GM23338 (cell line): ENCODE results near the gene PRPF39. TPM values are rescaled to one million over a fixed set of nuclear protein-coding genes. Genes with fewer than 3 reads are reported as not detected.

Experiments used
- ATAC-seq: fragments of 200-7000 bp; cut with Tn5 transposase; 3 replicates; pipeline ENCODE4 v1.9.1; 2020
- DNase-seq: peaks from one replicate; pipeline ENCODE4 v3.0.0-alpha.2; 2015; ENCODE audit warnings: low spot score
- H2AFZ ChIP-seq: fragments of 200-600 bp; sonication (generic); 2 replicates; pipeline ENCODE4 v1.8.0; 2016; ENCODE audit warnings: antibody characterized with exemption, mild to moderate bottlenecking, moderate library complexity
- H3F3A ChIP-seq: fragments of 200-600 bp; sonication (generic); replicated peaks from 2 replicates; pipeline ENCODE4 v1.8.0; 2017; ENCODE audit warnings: antibody characterized with exemption, mixed run types, low read depth
- H3K27ac ChIP-seq: fragments of 200-600 bp; sonication (generic); 2 replicates; pipeline ENCODE4 v1.6.1; 2016; ENCODE audit warnings: low read depth
- H3K27me3 ChIP-seq: fragments of 200-600 bp; sonication (generic); 2 replicates; pipeline ENCODE4 v1.8.0; 2016; ENCODE audit warnings: mild to moderate bottlenecking, mixed run types, moderate library complexity; ENCODE audit not compliant: insufficient read depth
- H3K36me3 ChIP-seq: fragments of 200-600 bp; sonication (generic); 2 replicates; pipeline ENCODE4 v1.8.0; 2016; ENCODE audit warnings: mild to moderate bottlenecking; ENCODE audit not compliant: insufficient read depth
- H3K4me1 ChIP-seq: fragments of 200-600 bp; sonication (generic); 2 replicates; pipeline ENCODE4 v1.8.0; 2016; ENCODE audit warnings: mild to moderate bottlenecking, moderate library complexity; ENCODE audit not compliant: insufficient read depth
- H3K4me2 ChIP-seq: fragments of 200-600 bp; sonication (generic); 2 replicates; pipeline ENCODE4 v1.7.1; 2017; ENCODE audit warnings: mixed run types
- H3K4me3 ChIP-seq: fragments of 200-600 bp; sonication (generic); 2 replicates; pipeline ENCODE4 v1.6.1; 2016; ENCODE audit warnings: mixed run types
- H3K79me2 ChIP-seq: fragments of 200-600 bp; sonication (generic); replicated peaks from 2 replicates; pipeline ENCODE4 v1.8.0; 2017; ENCODE audit warnings: mild to moderate bottlenecking; ENCODE audit not compliant: insufficient read depth
- H3K9me2 ChIP-seq: fragments of 200-600 bp; sonication (generic); 2 replicates; pipeline ENCODE4 v1.8.0; 2017; ENCODE audit not compliant: insufficient read depth
- H4K20me1 ChIP-seq: fragments of 200-600 bp; sonication (generic); replicated peaks from 2 replicates; pipeline ENCODE4 v1.8.0; 2017; ENCODE audit warnings: mild to moderate bottlenecking; ENCODE audit not compliant: insufficient read depth
- H3K27ac Mint-ChIP-seq: 2 replicates; pipeline ENCODE4 v1.8.0; 2020; ENCODE audit warnings: inconsistent platforms, mild to moderate bottlenecking, moderate library complexity, mixed read lengths
- H3K27me3 Mint-ChIP-seq: 3 replicates; pipeline ENCODE4 v1.8.0; 2022; ENCODE audit warnings: low read depth, mild to moderate bottlenecking, moderate library complexity, mixed read lengths, inconsistent platforms; ENCODE audit not compliant: insufficient read depth, poor library complexity
- H3K36me3 Mint-ChIP-seq: 3 replicates; pipeline ENCODE4 v1.8.0; 2021; ENCODE audit warnings: low read depth, mild to moderate bottlenecking, inconsistent platforms, moderate library complexity, mixed read lengths
- H3K4me1 Mint-ChIP-seq: 3 replicates; pipeline ENCODE4 v1.8.0; 2020; ENCODE audit warnings: mild to moderate bottlenecking, inconsistent platforms, mixed read lengths
- H3K4me3 Mint-ChIP-seq: 3 replicates; pipeline ENCODE4 v1.8.0; 2021; ENCODE audit warnings: moderate library complexity, mild to moderate bottlenecking, inconsistent platforms, mixed read lengths
- H3K9me3 Mint-ChIP-seq: 3 replicates; pipeline ENCODE4 v1.8.0; 2020; ENCODE audit warnings: moderate library complexity, mild to moderate bottlenecking, inconsistent platforms, mixed read lengths
- CREB1 ChIP-seq: fragments of 250-450 bp; sonication (Bioruptor Pico); IDR thresholded peaks from 2 replicates; pipeline ENCODE4 v1.5.0; 2020; ENCODE audit warnings: low read depth, mild to moderate bottlenecking, moderate library complexity
- CTCF ChIP-seq, 2 experiments: fragments of 200-600 bp in 1 of 2; sonication (generic) in 1 of 2; conservative IDR thresholded peaks; 2 replicates each; pipeline versions ENCODE4 v1.5.1 to v1.6.1; 2016 to 2017; ENCODE audit warnings: antibody characterized with exemption in 2 of 2, low read depth in 2 of 2, mild to moderate bottlenecking in 2 of 2, moderate library complexity in 1 of 2
- ETS1 ChIP-seq: IDR thresholded peaks from 2 replicates; pipeline ENCODE4 v1.6.1; 2016; ENCODE audit warnings: antibody characterized with exemption
- EZH2 ChIP-seq: fragments of 200-600 bp; sonication (generic); IDR thresholded peaks from one replicate; pipeline ENCODE4 v1.8.0; 2017; ENCODE audit warnings: antibody characterized with exemption, mild to moderate bottlenecking, low read depth; ENCODE audit not compliant: unreplicated experiment
- EZH2phosphoT487 ChIP-seq: fragments of 200-600 bp; sonication (generic); IDR thresholded peaks from one replicate; pipeline ENCODE4 v1.8.1; 2018; ENCODE audit warnings: antibody characterized with exemption; ENCODE audit not compliant: unreplicated experiment
- JUNB ChIP-seq: IDR thresholded peaks from one replicate; pipeline ENCODE4 v1.6.1; 2016; ENCODE audit warnings: antibody characterized with exemption; ENCODE audit not compliant: unreplicated experiment
- NANOG ChIP-seq: IDR thresholded peaks from 2 replicates; pipeline ENCODE4 v1.6.1; 2016; ENCODE audit warnings: antibody characterized with exemption, borderline replicate concordance
- POLR2AphosphoS5 ChIP-seq: IDR thresholded peaks from 2 replicates; pipeline ENCODE4 v1.6.1; 2016; ENCODE audit warnings: antibody characterized with exemption, low read depth
- REST ChIP-seq: IDR thresholded peaks from one replicate; pipeline ENCODE4 v1.6.1; 2018; ENCODE audit warnings: antibody characterized with exemption; ENCODE audit not compliant: unreplicated experiment
- STAT1 ChIP-seq: IDR thresholded peaks from one replicate; pipeline ENCODE4 v1.6.1; 2016; ENCODE audit warnings: antibody characterized with exemption; ENCODE audit not compliant: unreplicated experiment
- ZNF114 ChIP-seq: fragments of 250-450 bp; sonication (Bioruptor Pico); IDR thresholded peaks from 2 replicates; pipeline ENCODE4 v1.5.0; 2020; ENCODE audit warnings: mild to moderate bottlenecking, moderate library complexity
- ZNF331 ChIP-seq: fragments of 250-450 bp; sonication (Bioruptor Pico); IDR thresholded peaks from 2 replicates; pipeline ENCODE4 v1.5.0; 2020; ENCODE audit warnings: low read depth, mild to moderate bottlenecking, moderate library complexity
- ZNF462 ChIP-seq: fragments of 250-450 bp; sonication (Bioruptor Pico); IDR thresholded peaks from 2 replicates; pipeline ENCODE4 v1.5.0; 2020; ENCODE audit warnings: mild to moderate bottlenecking, moderate library complexity
- polyA plus RNA-seq: library from polyadenylated mRNA; unstranded; fragments of >200 nt; fragmentation: Nextera tagmentation; extraction: Ambion mirVana; gene quantifications from 2 replicates; pipeline ENCODE4 v1.2.1, GENCODE V29; 2016
- total RNA-seq: library from RNA; depleted of rRNA; stranded (reverse); fragments of >200 nt; shearing (Covaris generic); gene quantifications from 2 replicates; pipeline ENCODE4 v1.2.3, GENCODE V29; 2014

The PRPF39 gene
- total and polyA plus RNA-seq, 2 experiments from 2014 or later, result 30.7 to 56.9 TPM

GRCh38 chr14:45072126-45072525 lies 11.8 kb upstream of the PRPF39 start:
- Mint-ChIP-seq H3K4me3 (no peak overlapping the region), H3K9me3 (no peaks in the 10 kb centered on the region), H3K36me3 (peaks cover 5% of the 10 kb centered on the region; the same call in 1 of the 3 replicates), H3K27ac (no peak overlapping the region), H3K4me1 (peaks cover 5% of the 10 kb centered on the region), H3K27me3 (no peaks in the 10 kb centered on the region)
- Histone ChIP-seq H3K36me3 (no peaks in the 10 kb centered on the region), H3F3A (no peaks in the 10 kb centered on the region), H3K9me2 (no peaks in the 10 kb centered on the region), H3K79me2 (no peaks in the 10 kb centered on the region), H3K4me3 (no peak overlapping the region), H3K4me1 (peaks cover 10% of the 10 kb centered on the region; the same call in 1 of the 2 replicates), H3K4me2 (no peak overlapping the region), H3K27ac (no peak overlapping the region), H3K27me3 (no peaks in the 10 kb centered on the region), H2AFZ (no peak overlapping the region), H4K20me1 (no peaks in the 10 kb centered on the region)
- no peak for ATAC-seq
- no peak for DNase-seq
- TF ChIP-seq STAT1 (no peak), ZNF114 (CRISPR knock-in tag) (no peak), ZNF331 (no peak), NANOG (no peak), JUNB (no peak), EZH2phosphoT487 (no peak), EZH2 (no peak), CREB1 (CRISPR knock-in tag) (no peak), REST (no peak), POLR2AphosphoS5 (no peak), ZNF462 (CRISPR knock-in tag) (no peak), CTCF (conservative IDR thresholded peaks at IDR 0.05; ENCODE audit: low read depth in 2 of 2) (no peak), ETS1 (no peak)
